Amygdala (tissue), 56 donors: ENCODE results near the gene NRARP.

Source experiments
- DNase-seq, 56 donors: peaks; one replicate each; lab custom pipeline; 2025; lab: John Stamatoyannopoulos, UW

Gene NRARP

GRCh38 chr9:137323531-137324331 lies 21.7 kb upstream of the NRARP start:
- no peak for DNase-seq

- no peak for DNase-seq
Observed at GRCh38 chr9:137321726-137322361, 19.8 kb upstream of the NRARP start.

GRCh38 chr9:137320555-137321384 lies 18.7 kb upstream of the NRARP start:
- no peak for DNase-seq

- no peak for DNase-seq
Observed at GRCh38 chr9:137319739-137320551, 17.9 kb upstream of the NRARP start.

GRCh38 chr9:137319011-137319738 lies 17.1 kb upstream of the NRARP start:
- peak in 40 of 56 donors; percentile 9 to 86 (median 65) for DNase-seq

DNA sequence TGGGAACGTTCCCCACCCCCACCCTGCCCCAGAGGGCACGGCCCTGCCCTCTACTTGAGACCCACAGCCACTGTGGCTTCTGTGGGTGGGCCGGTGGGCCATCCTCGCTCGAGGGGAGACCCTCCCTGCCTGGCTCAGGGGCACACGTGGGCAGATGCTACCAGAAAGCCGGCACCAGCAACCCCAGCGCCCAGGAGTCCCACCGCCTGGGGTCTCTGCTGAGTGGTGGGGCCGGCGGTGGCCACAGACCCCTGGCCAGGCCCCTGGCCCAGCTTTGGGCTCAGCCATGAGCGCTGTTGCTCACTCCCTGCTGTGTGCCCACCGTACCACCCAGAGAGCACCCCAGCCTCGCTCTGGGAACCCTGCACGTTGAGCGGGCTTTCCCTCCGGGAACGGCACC lies 16.5 kb upstream of the NRARP start:
- no peak for DNase-seq

DNA sequence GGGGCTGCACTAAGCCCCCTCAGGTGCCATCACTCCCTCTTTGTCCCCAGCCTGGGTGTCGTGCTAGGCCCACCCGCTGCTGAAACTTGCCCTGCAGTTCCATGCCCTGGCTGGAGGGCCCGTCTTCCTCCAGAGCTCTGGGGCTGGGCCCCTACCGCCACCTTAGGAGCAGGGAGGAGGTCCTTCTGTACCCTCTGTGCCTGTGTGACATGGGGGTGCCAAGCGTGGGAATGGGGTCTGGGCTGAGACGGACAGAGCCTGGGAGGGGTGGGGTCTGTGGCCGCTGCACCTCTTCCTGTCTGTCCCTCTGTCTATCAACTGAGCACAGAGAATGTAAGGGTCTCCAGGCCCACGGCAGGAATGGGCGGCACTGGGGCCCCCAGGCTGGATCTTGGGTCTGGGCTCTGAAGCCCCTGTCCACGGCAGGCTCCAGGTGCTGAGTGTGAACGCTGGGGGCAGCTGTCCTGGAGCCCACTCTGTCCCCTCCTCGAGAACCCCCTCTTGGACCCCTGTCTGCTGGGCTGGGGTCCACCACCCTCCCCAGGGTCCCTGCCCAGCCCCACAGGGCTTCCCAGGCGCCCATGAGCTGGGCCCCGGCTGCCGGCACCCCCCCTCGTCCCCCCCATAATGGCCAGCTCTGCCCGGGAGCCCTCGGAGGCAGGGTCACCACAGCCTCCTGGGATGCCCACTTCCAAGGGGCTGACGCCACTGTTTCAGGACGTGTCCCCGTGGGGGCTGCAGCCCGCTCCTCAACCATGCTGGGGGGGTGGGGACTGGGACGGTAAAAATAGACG lies 15.8 kb upstream of the NRARP start:
- DNase-seq = no peak

DNA sequence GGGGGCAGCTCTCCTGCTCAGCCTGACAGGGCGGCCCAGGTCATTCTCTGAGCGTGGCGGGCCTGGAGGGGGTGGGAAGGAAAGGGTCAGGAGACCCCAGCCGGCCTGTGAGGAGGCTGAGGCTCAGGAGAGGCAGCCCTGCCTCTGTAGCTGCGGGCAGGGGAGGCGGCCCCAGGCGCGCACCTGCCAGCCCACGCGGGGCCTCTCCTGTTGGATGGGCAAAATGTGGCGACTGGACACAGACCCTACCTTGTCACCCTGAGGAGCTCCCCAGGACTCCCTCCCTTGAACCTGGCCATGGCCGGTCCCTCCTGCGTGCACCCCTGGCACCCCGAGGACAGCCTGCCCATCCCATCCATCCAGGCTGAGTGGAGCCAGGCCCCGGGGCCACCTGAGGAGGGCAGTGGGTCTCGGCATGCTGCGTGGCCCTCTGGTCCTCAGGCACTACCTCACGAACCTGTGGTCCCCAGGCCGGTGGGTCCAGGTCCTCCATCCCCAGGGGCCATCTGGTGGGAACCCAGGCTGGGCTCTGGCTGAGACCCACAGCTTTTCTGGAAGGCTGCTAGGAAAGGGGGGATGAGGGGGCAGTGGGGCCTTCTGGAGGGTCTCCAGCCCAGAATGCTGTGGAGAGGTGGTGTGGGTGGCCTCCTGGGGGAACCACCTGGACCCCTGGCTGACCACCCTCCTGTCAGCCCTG lies 15.1 kb upstream of the NRARP start:
- DNase-seq = no peak

- peak in 3 of 56 donors; percentile 28 to 57 (median 49) for DNase-seq
Observed at GRCh38 chr9:137316012-137316981, 14.2 kb upstream of the NRARP start.

- no peak for DNase-seq
Observed at GRCh38 chr9:137315581-137316011, 13.5 kb upstream of the NRARP start.

- no peak for DNase-seq
Observed at GRCh38 chr9:137314561-137315560, 12.8 kb upstream of the NRARP start.

GRCh38 chr9:137313956-137314560 lies 12.0 kb upstream of the NRARP start:
- DNase-seq = no peak

DNA sequence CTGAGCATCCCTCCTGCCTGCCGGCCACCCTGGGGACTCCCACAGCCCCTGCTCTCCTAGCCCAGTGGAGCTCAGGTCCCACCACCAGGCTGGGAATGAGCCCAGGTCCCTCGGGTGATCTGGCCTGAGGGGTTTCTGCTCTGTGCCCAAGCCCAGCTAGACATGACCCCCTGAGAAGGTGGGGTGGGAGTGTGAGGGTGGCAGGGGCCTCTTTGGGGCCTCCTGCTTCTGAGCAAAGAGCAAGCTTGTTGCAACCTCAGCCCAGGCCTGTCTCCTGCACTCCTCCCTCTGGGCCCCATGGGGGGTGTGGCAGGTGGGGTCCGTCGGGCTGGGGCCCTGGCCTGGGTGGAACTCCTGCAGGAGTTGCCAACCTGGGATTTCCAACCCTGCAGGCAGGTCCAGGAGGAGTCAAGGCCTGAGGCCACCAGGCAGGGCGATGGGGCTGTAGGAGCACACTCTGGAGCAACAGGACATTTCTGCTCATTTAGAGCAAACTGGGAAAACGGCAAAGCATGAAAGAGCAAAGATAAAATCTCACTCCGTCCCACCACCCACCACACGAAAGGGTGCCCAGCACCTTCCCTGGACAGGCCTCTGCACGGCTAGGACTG lies 11.4 kb upstream of the NRARP start:
- no peak for DNase-seq

DNA sequence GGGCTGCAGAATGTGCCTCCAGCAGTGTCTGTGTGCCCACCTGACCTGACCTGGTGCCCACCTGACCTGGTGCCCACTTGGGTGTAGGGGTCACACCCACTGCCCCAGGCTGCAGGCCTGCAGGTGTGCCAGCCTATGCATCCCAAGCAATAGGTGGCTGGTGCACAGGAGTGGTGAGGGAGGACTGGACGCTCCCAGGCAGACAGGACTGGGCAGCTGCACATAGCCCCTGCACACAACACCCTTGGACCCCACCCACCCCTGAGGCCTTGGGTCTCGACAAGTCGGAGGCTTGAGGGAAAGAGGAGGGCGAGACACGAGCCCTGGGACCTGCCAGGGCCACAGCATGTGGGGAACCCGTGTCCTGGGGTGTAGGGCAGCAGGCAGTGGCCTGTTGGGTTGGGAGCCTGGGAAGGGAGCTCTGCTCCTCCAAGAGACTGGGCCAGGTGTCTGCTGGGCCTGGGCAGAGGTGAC lies 10.8 kb upstream of the NRARP start:
- no peak for DNase-seq
